Mammary microvascular endothelial cell (primary cell): ENCODE measurements around the gene ZC3H7B. TPM values are rescaled to one million over a fixed set of nuclear protein-coding genes. Genes with fewer than 3 reads are reported as not detected.

Source experiments
- total RNA-seq: library from RNA; depleted of rRNA; stranded (reverse); fragments of >200 nt; gene quantifications from 2 replicates; pipeline ENCODE4 v1.2.3, GENCODE V29; 2015

ZC3H7B gene, protein sequence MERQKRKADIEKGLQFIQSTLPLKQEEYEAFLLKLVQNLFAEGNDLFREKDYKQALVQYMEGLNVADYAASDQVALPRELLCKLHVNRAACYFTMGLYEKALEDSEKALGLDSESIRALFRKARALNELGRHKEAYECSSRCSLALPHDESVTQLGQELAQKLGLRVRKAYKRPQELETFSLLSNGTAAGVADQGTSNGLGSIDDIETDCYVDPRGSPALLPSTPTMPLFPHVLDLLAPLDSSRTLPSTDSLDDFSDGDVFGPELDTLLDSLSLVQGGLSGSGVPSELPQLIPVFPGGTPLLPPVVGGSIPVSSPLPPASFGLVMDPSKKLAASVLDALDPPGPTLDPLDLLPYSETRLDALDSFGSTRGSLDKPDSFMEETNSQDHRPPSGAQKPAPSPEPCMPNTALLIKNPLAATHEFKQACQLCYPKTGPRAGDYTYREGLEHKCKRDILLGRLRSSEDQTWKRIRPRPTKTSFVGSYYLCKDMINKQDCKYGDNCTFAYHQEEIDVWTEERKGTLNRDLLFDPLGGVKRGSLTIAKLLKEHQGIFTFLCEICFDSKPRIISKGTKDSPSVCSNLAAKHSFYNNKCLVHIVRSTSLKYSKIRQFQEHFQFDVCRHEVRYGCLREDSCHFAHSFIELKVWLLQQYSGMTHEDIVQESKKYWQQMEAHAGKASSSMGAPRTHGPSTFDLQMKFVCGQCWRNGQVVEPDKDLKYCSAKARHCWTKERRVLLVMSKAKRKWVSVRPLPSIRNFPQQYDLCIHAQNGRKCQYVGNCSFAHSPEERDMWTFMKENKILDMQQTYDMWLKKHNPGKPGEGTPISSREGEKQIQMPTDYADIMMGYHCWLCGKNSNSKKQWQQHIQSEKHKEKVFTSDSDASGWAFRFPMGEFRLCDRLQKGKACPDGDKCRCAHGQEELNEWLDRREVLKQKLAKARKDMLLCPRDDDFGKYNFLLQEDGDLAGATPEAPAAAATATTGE
- total RNA-seq: 92.6 and 102 TPM in 2 replicates

GRCh38 chr22:41301085-41302020, at the start of gene ZC3H7B:
TSS of gene ZC3H7B (plus strand) at chr22:41301525. CDS start at chr22:41320661, 19,136 bp downstream.

DNA sequence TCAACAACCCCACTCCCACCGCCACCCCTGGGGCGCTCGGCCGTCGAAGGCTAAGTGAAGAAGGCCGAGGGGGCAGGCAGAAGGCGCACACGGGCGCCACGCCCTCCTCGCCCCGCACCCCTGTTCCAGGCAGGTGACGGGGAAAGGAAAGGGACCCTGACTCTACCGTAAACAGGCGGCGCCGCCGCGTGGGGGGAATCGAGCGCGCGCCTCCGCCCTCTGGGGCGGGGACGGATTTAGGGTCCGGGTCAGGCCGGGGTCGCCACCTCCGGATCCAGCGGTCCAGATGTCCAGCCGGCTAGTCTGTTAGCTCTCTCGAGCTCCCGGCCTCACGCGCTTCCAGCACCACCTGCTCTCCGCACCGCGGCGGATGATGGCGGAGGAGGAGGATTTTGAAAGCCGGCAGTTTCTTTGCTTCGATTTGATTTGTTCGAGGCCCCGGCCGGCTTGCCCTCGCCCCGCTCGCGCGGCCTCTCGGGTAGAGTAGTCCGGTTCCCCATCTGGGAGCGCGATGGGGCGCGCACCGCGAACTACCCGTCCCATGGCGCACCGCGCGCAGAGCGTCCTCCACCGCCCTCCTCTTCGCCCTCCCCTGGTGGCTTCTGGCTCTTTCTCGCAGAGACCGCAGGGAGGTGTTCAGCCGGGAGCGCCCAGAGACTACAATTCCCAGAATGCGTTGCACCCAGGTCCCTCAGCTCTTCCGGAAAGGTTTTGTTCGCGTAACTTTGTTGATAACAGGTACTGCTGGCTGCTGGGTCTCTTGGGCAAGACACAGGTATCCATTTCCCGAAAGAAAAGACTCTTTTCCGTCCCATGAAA, 15.3 kb upstream of the ZC3H7B start, which contains the start of gene RANGAP1:
RANGAP1 (minus strand) TSS at position 368 of the 819 bp plus-strand sequence. CDS start 5,143 bp downstream, outside the sequence.

DNA sequence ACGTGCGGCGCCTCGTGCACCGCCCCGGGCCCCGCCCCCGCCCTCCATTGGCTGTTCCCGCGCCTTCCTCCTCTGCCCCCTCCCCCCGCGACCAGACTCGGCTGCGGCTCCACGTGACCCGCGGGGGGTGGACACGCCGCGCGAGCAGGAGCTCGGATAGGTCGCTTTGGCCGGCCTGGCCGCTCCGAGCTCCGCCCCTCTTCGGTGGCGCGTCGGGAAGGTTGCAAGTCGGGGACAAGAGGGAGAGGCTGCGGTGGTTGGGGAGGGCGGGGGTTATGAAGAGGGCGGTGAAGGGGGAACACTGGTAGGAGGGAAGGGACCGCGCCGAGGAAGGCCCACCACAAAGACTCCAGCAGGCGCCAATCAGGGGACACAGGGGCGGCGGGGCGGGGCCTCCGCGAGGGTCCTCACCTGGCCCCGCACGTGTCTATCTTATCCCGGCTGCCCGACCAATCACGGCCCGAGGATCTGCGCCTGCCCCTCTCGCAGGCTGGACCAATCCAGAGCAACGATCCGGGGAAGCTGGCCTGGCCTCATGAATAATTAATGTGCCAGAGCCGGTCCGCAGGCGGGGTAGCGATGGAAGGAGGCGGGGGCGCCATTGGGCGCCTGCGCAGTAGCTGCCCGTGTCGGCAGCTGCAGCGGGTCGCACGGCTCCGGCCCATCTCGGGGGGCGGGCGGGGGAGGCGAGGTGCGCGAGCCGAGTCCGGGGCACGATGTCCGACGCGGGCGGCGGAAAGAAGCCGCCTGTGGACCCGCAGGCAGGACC, 80.2 kb downstream of the ZC3H7B start, which contains the start of gene TEF:
TEF (plus strand) TSS at position 614 of the 769 bp plus-strand sequence; CDS start at position 717, 103 bp downstream.

Other genes starting within 250 kb of the ZC3H7B start
- 19.8 and 36.0 TPM in 2 replicates for gene EP300, start 208.9 kb upstream of the ZC3H7B start, total RNA-seq
- gene L3MBTL2, start 96.2 kb upstream of the ZC3H7B start, total RNA-seq: 29.1 and 30.2 TPM in 2 replicates
- 3.1 and 3.8 TPM in 2 replicates for gene CHADL, start 60.6 kb upstream of the ZC3H7B start, total RNA-seq
- gene RANGAP1, start 15.3 kb upstream of the ZC3H7B start, total RNA-seq: 225 and 231 TPM in 2 replicates
- 1.9 and 2.1 TPM in 2 replicates for gene TEF, start 80.4 kb downstream of the ZC3H7B start, total RNA-seq
- gene TOB2, start 145.3 kb downstream of the ZC3H7B start, total RNA-seq: 24.4 and 28.9 TPM in 2 replicates
- gene PHF5A, start 167.2 kb downstream of the ZC3H7B start, total RNA-seq: 60.4 and 77.1 TPM in 2 replicates
- 83.7 and 94.3 TPM in 2 replicates for gene ACO2, start 167.6 kb downstream of the ZC3H7B start, total RNA-seq
- gene POLR3H, start 242.9 kb downstream of the ZC3H7B start, total RNA-seq: 14.8 and 14.9 TPM in 2 replicates